Fibroblast of lung (primary cell): ENCODE measurements around the gene STAT5A. TPM values are rescaled to one million over a fixed set of nuclear protein-coding genes. Genes with fewer than 3 reads are reported as not detected.

Experiments
- DNase-seq, 2 donors: peaks; one replicate each; pipeline versions ENCODE4 v3.0.0 to v3.0.0-alpha.2; 2010; ENCODE audit warnings: low read depth in 2 of 2
- H2AFZ ChIP-seq: 2 replicates; pipeline ENCODE4 v1.5.1; 2012; ENCODE audit warnings: low read length, control low read depth, inconsistent platforms
- H3K27ac ChIP-seq: 2 replicates; pipeline ENCODE4 v1.5.1; 2011; ENCODE audit warnings: low read length, control low read depth; ENCODE audit not compliant: insufficient read depth
- H3K27me3 ChIP-seq: 2 replicates; pipeline ENCODE4 v1.5.1; 2011; ENCODE audit warnings: mild to moderate bottlenecking, low read length; ENCODE audit not compliant: control insufficient read depth, insufficient read depth
- H3K36me3 ChIP-seq: 2 replicates; pipeline ENCODE4 v1.5.1; 2011; ENCODE audit warnings: low read length; ENCODE audit not compliant: control insufficient read depth, insufficient read depth
- H3K4me1 ChIP-seq: 2 replicates; pipeline ENCODE4 v1.5.1; 2011; ENCODE audit warnings: low read length; ENCODE audit not compliant: control insufficient read depth, insufficient read depth; ENCODE audit errors: extremely low read depth
- H3K4me2 ChIP-seq: 2 replicates; pipeline ENCODE4 v1.5.1; 2011; ENCODE audit warnings: low read length, control low read depth; ENCODE audit not compliant: insufficient read depth; ENCODE audit errors: extremely low read depth
- H3K4me3 ChIP-seq, 4 experiments: fragments of 200-600 bp in 1 of 4; sonication (generic) in 1 of 4; replicated peaks in 1 of 4; 2 replicates each; pipeline ENCODE4 v1.5.1; 2011 to 2016; ENCODE audit warnings: low read length in 4 of 4, low read depth in 3 of 4, mild to moderate bottlenecking in 3 of 4, control low read depth in 2 of 4, inconsistent platforms in 1 of 4, mixed read lengths in 1 of 4; ENCODE audit not compliant: insufficient read depth in 1 of 4; ENCODE audit errors: control extremely low read depth in 1 of 4
- H3K79me2 ChIP-seq: 2 replicates; pipeline ENCODE4 v1.5.1; 2012; ENCODE audit warnings: mild to moderate bottlenecking, low read length, inconsistent platforms; ENCODE audit not compliant: control insufficient read depth, insufficient read depth
- H3K9ac ChIP-seq: 2 replicates; pipeline ENCODE4 v1.5.1; 2011; ENCODE audit warnings: mild to moderate bottlenecking, low read length, control low read depth; ENCODE audit not compliant: insufficient read depth
- H3K9me3 ChIP-seq: 2 replicates; pipeline ENCODE4 v1.5.1; 2012; ENCODE audit warnings: low read depth, low read length; ENCODE audit not compliant: control insufficient read depth, insufficient read depth
- H4K20me1 ChIP-seq: 2 replicates; pipeline ENCODE4 v1.5.1; 2011; ENCODE audit warnings: low read length; ENCODE audit not compliant: control insufficient read depth, insufficient read depth; ENCODE audit errors: extremely low read depth
- EZH2 ChIP-seq: IDR thresholded peaks from 2 replicates; pipeline ENCODE4 v1.5.1; 2012; ENCODE audit warnings: low read length, control low read depth, mild to moderate bottlenecking; ENCODE audit errors: missing control alignments
- polyA plus RNA-seq, 2 donors: library from polyadenylated mRNA; depleted of rRNA in 1 of 2; stranded (reverse) in 1 of 2; unstranded in 1 of 2; fragments of >200 nt; gene quantifications; 2 replicates each; pipeline ENCODE4 v1.2.1, GENCODE V29; 2011 to 2012; ENCODE audit warnings: missing spikeins in 1 of 2
- total RNA-seq: library from RNA; depleted of rRNA; stranded (reverse); fragments of >200 nt; gene quantifications from 2 replicates; pipeline ENCODE4 v1.2.1, GENCODE V29; 2014
- TF ChIP-seq, protein P1 (sequence below), 2 donors: IDR thresholded peaks in 1 of 2; conservative IDR thresholded peaks in 1 of 2; 1 replicate in 1 of 2; 2 replicates in 1 of 2; pipeline ENCODE4 v1.5.1; 2011 to 2012; ENCODE audit warnings: low read length in 2 of 2, control low read depth in 1 of 2, inconsistent platforms in 1 of 2, low read depth in 1 of 2, mild to moderate bottlenecking in 1 of 2

Gene STAT5A
- total and polyA plus RNA-seq, 2 donors (not counting 1 experiment from before 2014, with no cell fraction given) = 6.9 to 28.4 TPM

DNA sequence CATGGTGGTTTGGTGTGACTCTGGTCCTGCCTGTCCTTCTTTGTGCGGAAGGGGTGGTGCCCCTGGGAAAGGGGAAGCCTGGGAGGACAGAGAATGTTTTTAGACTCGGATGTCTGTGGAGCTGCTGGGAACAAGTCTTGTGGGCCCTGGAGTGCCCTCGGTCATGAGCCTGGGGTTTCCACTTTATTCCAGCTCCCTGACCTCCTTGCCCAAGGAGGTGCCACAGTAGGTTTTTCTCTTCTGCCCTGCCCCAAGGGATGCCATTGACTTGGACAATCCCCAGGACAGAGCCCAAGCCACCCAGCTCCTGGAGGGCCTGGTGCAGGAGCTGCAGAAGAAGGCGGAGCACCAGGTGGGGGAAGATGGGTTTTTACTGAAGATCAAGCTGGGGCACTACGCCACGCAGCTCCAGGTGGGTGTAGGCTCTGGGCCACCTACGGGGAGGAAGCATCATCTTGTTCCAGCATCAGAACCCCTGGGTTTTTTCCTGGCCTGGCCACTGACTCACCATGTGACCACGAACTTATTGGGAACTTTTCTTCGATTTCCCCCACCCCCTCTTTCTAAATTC is 1.4 kb downstream of the STAT5A start:
- Histone ChIP-seq H3K9me3 (no peaks in the 10 kb centered on the region), H4K20me1 (no peaks in the 10 kb centered on the region), H3K27ac (no peak overlapping the region), H3K79me2 (no peaks in the 10 kb centered on the region), H3K4me1 (no peaks in the 10 kb centered on the region), H3K27me3 (no peaks in the 10 kb centered on the region), H3K4me2 (no peak overlapping the region), H3K36me3 (no peaks in the 10 kb centered on the region), H3K4me3 (no peak overlapping the region), H3K9ac (no peak overlapping the region), H2AFZ (no peak overlapping the region)
- TF ChIP-seq, protein P1, sequence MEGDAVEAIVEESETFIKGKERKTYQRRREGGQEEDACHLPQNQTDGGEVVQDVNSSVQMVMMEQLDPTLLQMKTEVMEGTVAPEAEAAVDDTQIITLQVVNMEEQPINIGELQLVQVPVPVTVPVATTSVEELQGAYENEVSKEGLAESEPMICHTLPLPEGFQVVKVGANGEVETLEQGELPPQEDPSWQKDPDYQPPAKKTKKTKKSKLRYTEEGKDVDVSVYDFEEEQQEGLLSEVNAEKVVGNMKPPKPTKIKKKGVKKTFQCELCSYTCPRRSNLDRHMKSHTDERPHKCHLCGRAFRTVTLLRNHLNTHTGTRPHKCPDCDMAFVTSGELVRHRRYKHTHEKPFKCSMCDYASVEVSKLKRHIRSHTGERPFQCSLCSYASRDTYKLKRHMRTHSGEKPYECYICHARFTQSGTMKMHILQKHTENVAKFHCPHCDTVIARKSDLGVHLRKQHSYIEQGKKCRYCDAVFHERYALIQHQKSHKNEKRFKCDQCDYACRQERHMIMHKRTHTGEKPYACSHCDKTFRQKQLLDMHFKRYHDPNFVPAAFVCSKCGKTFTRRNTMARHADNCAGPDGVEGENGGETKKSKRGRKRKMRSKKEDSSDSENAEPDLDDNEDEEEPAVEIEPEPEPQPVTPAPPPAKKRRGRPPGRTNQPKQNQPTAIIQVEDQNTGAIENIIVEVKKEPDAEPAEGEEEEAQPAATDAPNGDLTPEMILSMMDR (conservative IDR thresholded peaks at IDR 0.05 in 1 of 2, IDR thresholded peaks at IDR 0.05 in 1 of 2; ENCODE audit: low read depth in 1 of 2, low read length in 2 of 2) = no peak
- no peak for TF ChIP-seq EZH2
- no peak for DNase-seq

DNA sequence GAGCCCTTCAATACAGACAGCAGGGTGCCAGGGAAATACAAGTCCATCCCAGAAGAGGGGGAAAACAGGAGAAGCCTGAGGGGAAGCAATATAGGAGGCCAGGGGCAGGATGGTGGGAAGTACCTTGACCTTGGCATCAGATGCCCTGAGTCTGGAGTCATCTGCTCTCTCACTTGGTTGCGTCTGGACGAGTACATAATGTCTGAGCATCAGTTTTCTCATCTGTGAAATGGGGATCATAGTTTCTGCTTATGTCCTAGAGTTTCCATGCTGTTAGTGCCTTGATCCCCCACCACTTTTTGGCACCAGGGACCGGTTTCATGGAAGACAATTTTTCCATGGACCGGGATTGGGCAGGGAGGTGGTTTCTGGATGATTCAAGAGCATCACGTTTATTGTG is 2.3 kb downstream of the STAT5A start:
- no peaks in the 10 kb centered on the region for H4K20me1 ChIP-seq
- no peaks in the 10 kb centered on the region for H3K36me3 ChIP-seq
- H3K4me2 ChIP-seq = no peak overlapping the region
- no peaks in the 10 kb centered on the region for H3K79me2 ChIP-seq
- no peaks in the 10 kb centered on the region for H3K27me3 ChIP-seq
- no peak for DNase-seq
- no peak for TF ChIP-seq EZH2
- TF ChIP-seq, protein P1 (conservative IDR thresholded peaks at IDR 0.05 in 1 of 2, IDR thresholded peaks at IDR 0.05 in 1 of 2; ENCODE audit: low read depth in 1 of 2, low read length in 2 of 2) = no peak
- H2AFZ ChIP-seq = no peak overlapping the region
- no peak overlapping the region for H3K9ac ChIP-seq
- H3K27ac ChIP-seq = no peak overlapping the region
- H3K9me3 ChIP-seq = no peaks in the 10 kb centered on the region
- H3K4me3 ChIP-seq = no peak overlapping the region
- no peaks in the 10 kb centered on the region for H3K4me1 ChIP-seq

DNA sequence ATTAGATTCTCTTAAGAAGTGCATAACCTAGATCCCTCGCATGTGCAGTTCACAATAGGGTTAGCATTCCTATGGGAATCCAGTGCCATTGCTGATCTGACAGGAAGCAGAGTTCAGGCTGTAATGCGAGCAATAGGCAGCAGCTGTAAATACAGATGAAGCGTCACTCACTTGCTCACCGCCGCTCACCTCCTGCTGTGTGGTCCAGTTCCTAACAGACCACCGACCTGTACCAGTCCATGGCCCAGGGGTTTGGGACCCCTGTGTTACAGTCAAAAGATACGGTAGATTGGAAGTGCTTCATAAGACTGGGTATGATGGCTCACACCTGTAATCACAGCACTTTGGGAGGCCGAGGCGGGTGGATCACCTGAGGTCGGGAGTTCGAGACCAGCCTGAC is 2.8 kb downstream of the STAT5A start:
- no peak overlapping the region for H3K27ac ChIP-seq
- H3K9ac ChIP-seq = no peak overlapping the region
- no peak for DNase-seq
- no peaks in the 10 kb centered on the region for H3K36me3 ChIP-seq
- no peak overlapping the region for H3K4me3 ChIP-seq
- H3K9me3 ChIP-seq = no peaks in the 10 kb centered on the region
- no peak overlapping the region for H3K4me2 ChIP-seq
- H4K20me1 ChIP-seq = no peaks in the 10 kb centered on the region
- no peak overlapping the region for H2AFZ ChIP-seq
- H3K4me1 ChIP-seq = no peaks in the 10 kb centered on the region
- H3K27me3 ChIP-seq = no peaks in the 10 kb centered on the region
- H3K79me2 ChIP-seq = no peaks in the 10 kb centered on the region
- TF ChIP-seq, protein P1 (conservative IDR thresholded peaks at IDR 0.05 in 1 of 2, IDR thresholded peaks at IDR 0.05 in 1 of 2; ENCODE audit: low read depth in 1 of 2, low read length in 2 of 2) = no peak
- TF ChIP-seq EZH2 = no peak
